CD4-positive, alpha-beta T cell (primary cell): Measurements from ENCODE around the gene EYA2. TPM values are rescaled to one million over a fixed set of nuclear protein-coding genes. Genes with fewer than 3 reads are reported as not detected.

Source experiments
- ATAC-seq: fragments of 200-7000 bp; cut with Tn5 transposase; one replicate; pipeline ENCODE4 v1.10.0; 2022; ENCODE audit warnings: mild to moderate bottlenecking; ENCODE audit not compliant: poor library complexity
- CTCF ChIA-PET: fragments of 350-600 bp; sonication (Branson Sonifier 250); formaldehyde crosslinking; loops from one replicate; lab custom pipeline; 2021; ENCODE audit warnings: antibody characterized with exemption, inconsistent platforms; lab: Charles Lee
- POLR2A ChIA-PET: fragments of 350-600 bp; sonication (Branson Sonifier 250); formaldehyde crosslinking; loops from one replicate; lab custom pipeline; 2021; ENCODE audit warnings: antibody characterized with exemption, inconsistent platforms; lab: Charles Lee
- DNase-seq, 14 experiments: peaks; one replicate each; pipeline ENCODE4 v3.0.0-alpha.2; 2013 to 2020; ENCODE audit warnings: mixed read lengths in 2 of 14
- H3K27ac ChIP-seq, 2 donors: one replicate each; pipeline versions ENCODE4 v1.5.1 to v1.7.0; 2013; ENCODE audit warnings: low read length in 2 of 2, low read depth in 1 of 2, mild to moderate bottlenecking in 1 of 2
- H3K27me3 ChIP-seq, 2 experiments: 1 replicate in 1 of 2; 2 replicates in 1 of 2; pipeline versions ENCODE4 v1.6.1 to v1.7.0; 2013; ENCODE audit warnings: low read length in 2 of 2, control low read depth in 1 of 2, mild to moderate bottlenecking in 1 of 2, moderate library complexity in 1 of 2; ENCODE audit not compliant: insufficient read depth in 2 of 2, control insufficient read depth in 1 of 2
- H3K36me3 ChIP-seq: one replicate; pipeline ENCODE4 v1.6.1; 2013; ENCODE audit warnings: low read length, control low read depth; ENCODE audit not compliant: insufficient read depth
- H3K4me1 ChIP-seq: one replicate; pipeline ENCODE4 v1.6.1; 2013; ENCODE audit warnings: low read length, control low read depth; ENCODE audit not compliant: insufficient read depth
- H3K4me3 ChIP-seq: one replicate; pipeline ENCODE4 v1.5.1; 2013; ENCODE audit warnings: mild to moderate bottlenecking, low read length, moderate library complexity
- H3K9me3 ChIP-seq, 2 experiments: 1 replicate in 1 of 2; 2 replicates in 1 of 2; pipeline versions ENCODE4 v1.6.1 to v1.7.0; 2013; ENCODE audit warnings: low read length in 2 of 2, mild to moderate bottlenecking in 2 of 2, control low read depth in 1 of 2, moderate library complexity in 1 of 2; ENCODE audit not compliant: control insufficient read depth in 1 of 2, insufficient read depth in 1 of 2
- H3K27ac Mint-ChIP-seq: one replicate; pipeline ENCODE4 v1.8.0; 2020; ENCODE audit warnings: mixed read lengths
- H3K27me3 Mint-ChIP-seq: one replicate; pipeline ENCODE4 v1.8.0; 2021; ENCODE audit warnings: mixed read lengths
- H3K36me3 Mint-ChIP-seq: one replicate; pipeline ENCODE4 v1.8.0; 2021; ENCODE audit warnings: low read depth, mixed read lengths
- H3K4me1 Mint-ChIP-seq: one replicate; pipeline ENCODE4 v1.8.0; 2021; ENCODE audit warnings: low read depth, mixed read lengths
- H3K4me3 Mint-ChIP-seq: one replicate; pipeline ENCODE4 v1.8.0; 2020; ENCODE audit warnings: mild to moderate bottlenecking, mixed read lengths
- H3K9me3 Mint-ChIP-seq: one replicate; pipeline ENCODE4 v1.8.0; 2020; ENCODE audit warnings: mixed read lengths
- CTCF ChIP-seq: fragments of 200-600 bp; IDR thresholded peaks from one replicate; pipeline ENCODE4 v1.8.0; 2022; ENCODE audit warnings: antibody characterized with exemption, mild to moderate bottlenecking
- intact Hi-C, 2 experiments: fragments of 100-400 bp; cut with DNase I in 1 of 2; cut with micrococcal nuclease in 1 of 2; formaldehyde crosslinking; loops; one replicate each; pipeline versions ENCODE4 v1.15.1 to v1.9.0; 2023 to 2025; cut with DNase I, micrococcal nuclease
- total RNA-seq, 174 experiments: library from RNA in 2 of 174; stranded (reverse) in 2 of 174; gene quantifications; one replicate each; pipeline ENCODE4 v1.2.3 and lab custom pipeline; 2021 to 2026

Gene EYA2
- total RNA-seq, 2 experiments from 2014 or later = not detected

- ATAC-seq = no peak
- intact Hi-C loops = no loop called here
- H3K4me1 ChIP-seq = no peaks in the 10 kb centered on the region
- Mint-ChIP-seq H3K27me3 (peaks cover 5% of the 10 kb centered on the region), H3K4me3 (no peak overlapping the region), H3K9me3 (no peaks in the 10 kb centered on the region), H3K27ac (no peak overlapping the region), H3K4me1 (no peaks in the 10 kb centered on the region), H3K36me3 (no peaks in the 10 kb centered on the region)
- no peak for DNase-seq
- no peaks in the 10 kb centered on the region for H3K36me3 ChIP-seq
- no peak for TF ChIP-seq CTCF
- POLR2A ChIA-PET = no interaction called here
- no peak overlapping the region for H3K27ac ChIP-seq
- no peaks in the 10 kb centered on the region for H3K9me3 ChIP-seq
- CTCF ChIA-PET = no interaction called here
- H3K4me3 ChIP-seq = no peak overlapping the region
- H3K27me3 ChIP-seq = peaks cover 5% of the 10 kb centered on the region in 2 experiments
Observed at GRCh38 chr20:46946796-46947195, 52.2 kb downstream of the EYA2 start.

- no peak for ATAC-seq
- Histone ChIP-seq H3K36me3 (no peaks in the 10 kb centered on the region), H3K27ac (no peak overlapping the region), H3K9me3 (no peaks in the 10 kb centered on the region), H3K4me1 (no peaks in the 10 kb centered on the region), H3K4me3 (no peak overlapping the region), H3K27me3 (peaks cover 5% of the 10 kb centered on the region in 2 experiments)
- Mint-ChIP-seq H3K9me3 (no peaks in the 10 kb centered on the region), H3K4me1 (no peaks in the 10 kb centered on the region), H3K27me3 (peaks cover 5% of the 10 kb centered on the region), H3K27ac (no peak overlapping the region), H3K36me3 (no peaks in the 10 kb centered on the region), H3K4me3 (no peak overlapping the region)
- ChIA-PET POLR2A (no interaction called here), CTCF (no interaction called here)
- intact Hi-C loops = no loop called here
- TF ChIP-seq CTCF = no peak
- DNase-seq = no peak
Observed at GRCh38 chr20:46948081-46948480, 53.4 kb downstream of the EYA2 start.

GRCh38 chr20:46951405-46951804, 56.8 kb downstream of the EYA2 start:
- Histone ChIP-seq H3K36me3 (no peaks in the 10 kb centered on the region), H3K9me3 (no peaks in the 10 kb centered on the region), H3K27me3 (peaks cover 0 to 2% of the 10 kb centered on the region in 2 experiments), H3K27ac (no peak overlapping the region), H3K4me1 (no peaks in the 10 kb centered on the region), H3K4me3 (no peak overlapping the region)
- Mint-ChIP-seq H3K36me3 (no peaks in the 10 kb centered on the region), H3K27me3 (peaks cover 10% of the 10 kb centered on the region), H3K9me3 (peaks cover 4% of the 10 kb centered on the region), H3K27ac (no peak overlapping the region), H3K4me1 (no peaks in the 10 kb centered on the region), H3K4me3 (no peak overlapping the region)
- no peak for TF ChIP-seq CTCF
- DNase-seq = no peak
- intact Hi-C loops = no loop called here
- CTCF ChIA-PET = no interaction called here
- ATAC-seq = no peak
- POLR2A ChIA-PET = no interaction called here
